Loucy (cell line): Measurements from ENCODE around the gene IL36A.

ENCODE experiments used
- H2AFZ ChIP-seq: fragments of 200-600 bp; sonication (generic); 2 replicates; pipeline ENCODE4 v1.6.0; 2016; ENCODE audit warnings: antibody characterized with exemption, mild to moderate bottlenecking, low read length, moderate library complexity
- H3F3A ChIP-seq: fragments of 200-600 bp; 2 replicates; pipeline ENCODE4 v1.6.0; 2016; ENCODE audit warnings: antibody characterized with exemption, low read depth, mild to moderate bottlenecking
- H3K27me3 ChIP-seq: fragments of 200-600 bp; sonication (generic); 2 replicates; pipeline ENCODE4 v1.6.1; 2014; ENCODE audit warnings: low read length, mild to moderate bottlenecking; ENCODE audit not compliant: insufficient read depth, poor library complexity, severe bottlenecking
- H3K36me3 ChIP-seq: fragments of 200-600 bp; sonication (generic); 2 replicates; pipeline ENCODE4 v1.6.1; 2016; ENCODE audit warnings: low read length; ENCODE audit not compliant: insufficient read depth
- H3K4me1 ChIP-seq: fragments of 200-600 bp; sonication (generic); 2 replicates; pipeline ENCODE4 v1.5.1; 2014; ENCODE audit warnings: low read length, mild to moderate bottlenecking; ENCODE audit not compliant: insufficient read depth, poor library complexity, severe bottlenecking
- H3K4me2 ChIP-seq: fragments of 200-600 bp; sonication (generic); 2 replicates; pipeline ENCODE4 v1.6.0; 2014; ENCODE audit warnings: antibody characterized with exemption, low read length, low read depth, mild to moderate bottlenecking; ENCODE audit not compliant: poor library complexity, severe bottlenecking
- H3K4me3 ChIP-seq: fragments of 200-600 bp; sonication (generic); 2 replicates; pipeline ENCODE4 v1.5.1; 2014; ENCODE audit warnings: low read length, mild to moderate bottlenecking, mixed read lengths; ENCODE audit not compliant: poor library complexity, severe bottlenecking
- H3K79me2 ChIP-seq: fragments of 200-600 bp; sonication (generic); 2 replicates; pipeline ENCODE4 v1.6.1; 2014; ENCODE audit warnings: low read length; ENCODE audit not compliant: insufficient read depth
- H3K9ac ChIP-seq: fragments of 200-600 bp; sonication (generic); 2 replicates; pipeline ENCODE4 v1.6.0; 2014; ENCODE audit warnings: mild to moderate bottlenecking, low read depth, low read length, moderate library complexity; ENCODE audit not compliant: poor library complexity, severe bottlenecking
- H3K9me2 ChIP-seq: fragments of 200-600 bp; sonication (generic); replicated peaks from 2 replicates; pipeline ENCODE4 v1.6.1; 2016; ENCODE audit warnings: low read depth, low read length, mixed read lengths
- H3K9me3 ChIP-seq: fragments of 200-600 bp; sonication (generic); 2 replicates; pipeline ENCODE4 v1.6.1; 2014; ENCODE audit warnings: mild to moderate bottlenecking, antibody characterized with exemption, low read length, low read depth; ENCODE audit not compliant: insufficient read depth
- H4K20me1 ChIP-seq: fragments of 200-600 bp; sonication (generic); 2 replicates; pipeline ENCODE4 v1.6.0; 2014; ENCODE audit warnings: antibody characterized with exemption, low read length, mild to moderate bottlenecking; ENCODE audit not compliant: insufficient read depth, poor library complexity, severe bottlenecking
- EZH2phosphoT487 ChIP-seq: fragments of 200-600 bp; IDR thresholded peaks from 2 replicates; pipeline ENCODE4 v1.6.1; 2018; ENCODE audit warnings: antibody characterized with exemption, mild to moderate bottlenecking, moderate library complexity, borderline replicate concordance
- TF ChIP-seq, protein P1 (sequence below): fragments of 200-600 bp; sonication (generic); conservative IDR thresholded peaks from 2 replicates; pipeline ENCODE4 v1.5.1; 2014; ENCODE audit warnings: mild to moderate bottlenecking, antibody characterized with exemption, low read length

Gene IL36A

DNA sequence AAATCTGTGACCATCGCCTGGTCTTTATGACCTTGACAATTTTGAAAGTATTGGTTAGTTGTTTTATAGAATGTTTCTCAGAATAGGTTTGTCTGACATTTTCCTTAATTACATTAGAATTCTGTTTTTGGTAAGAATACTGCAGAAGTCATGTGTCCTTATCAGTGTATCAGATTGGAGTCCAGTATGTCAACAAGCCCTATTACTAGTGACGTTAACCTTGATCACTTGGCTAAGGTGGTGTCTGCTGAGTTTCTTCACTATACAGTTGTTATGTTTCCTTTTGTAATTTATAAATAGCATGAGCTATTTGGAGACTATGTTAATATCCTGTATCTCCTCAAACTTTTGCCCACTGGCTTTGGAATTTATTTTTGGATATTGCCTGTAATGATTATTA is 38.2 kb upstream of the IL36A start:
- Histone ChIP-seq H3K4me3 (no peak overlapping the region), H3K4me1 (peaks cover 7% of the 10 kb centered on the region), H3F3A (no peaks in the 10 kb centered on the region), H3K9ac (no peak overlapping the region), H2AFZ (no peak overlapping the region), H3K4me2 (no peak overlapping the region), H3K27me3 (peaks cover 62% of the 10 kb centered on the region), H3K9me2 (no peaks in the 10 kb centered on the region), H3K9me3 (no peaks in the 10 kb centered on the region), H3K79me2 (no peaks in the 10 kb centered on the region), H4K20me1 (no peaks in the 10 kb centered on the region), H3K36me3 (no peaks in the 10 kb centered on the region)
- no peak for TF ChIP-seq EZH2phosphoT487
- TF ChIP-seq, protein P1, sequence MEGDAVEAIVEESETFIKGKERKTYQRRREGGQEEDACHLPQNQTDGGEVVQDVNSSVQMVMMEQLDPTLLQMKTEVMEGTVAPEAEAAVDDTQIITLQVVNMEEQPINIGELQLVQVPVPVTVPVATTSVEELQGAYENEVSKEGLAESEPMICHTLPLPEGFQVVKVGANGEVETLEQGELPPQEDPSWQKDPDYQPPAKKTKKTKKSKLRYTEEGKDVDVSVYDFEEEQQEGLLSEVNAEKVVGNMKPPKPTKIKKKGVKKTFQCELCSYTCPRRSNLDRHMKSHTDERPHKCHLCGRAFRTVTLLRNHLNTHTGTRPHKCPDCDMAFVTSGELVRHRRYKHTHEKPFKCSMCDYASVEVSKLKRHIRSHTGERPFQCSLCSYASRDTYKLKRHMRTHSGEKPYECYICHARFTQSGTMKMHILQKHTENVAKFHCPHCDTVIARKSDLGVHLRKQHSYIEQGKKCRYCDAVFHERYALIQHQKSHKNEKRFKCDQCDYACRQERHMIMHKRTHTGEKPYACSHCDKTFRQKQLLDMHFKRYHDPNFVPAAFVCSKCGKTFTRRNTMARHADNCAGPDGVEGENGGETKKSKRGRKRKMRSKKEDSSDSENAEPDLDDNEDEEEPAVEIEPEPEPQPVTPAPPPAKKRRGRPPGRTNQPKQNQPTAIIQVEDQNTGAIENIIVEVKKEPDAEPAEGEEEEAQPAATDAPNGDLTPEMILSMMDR: no peak

DNA sequence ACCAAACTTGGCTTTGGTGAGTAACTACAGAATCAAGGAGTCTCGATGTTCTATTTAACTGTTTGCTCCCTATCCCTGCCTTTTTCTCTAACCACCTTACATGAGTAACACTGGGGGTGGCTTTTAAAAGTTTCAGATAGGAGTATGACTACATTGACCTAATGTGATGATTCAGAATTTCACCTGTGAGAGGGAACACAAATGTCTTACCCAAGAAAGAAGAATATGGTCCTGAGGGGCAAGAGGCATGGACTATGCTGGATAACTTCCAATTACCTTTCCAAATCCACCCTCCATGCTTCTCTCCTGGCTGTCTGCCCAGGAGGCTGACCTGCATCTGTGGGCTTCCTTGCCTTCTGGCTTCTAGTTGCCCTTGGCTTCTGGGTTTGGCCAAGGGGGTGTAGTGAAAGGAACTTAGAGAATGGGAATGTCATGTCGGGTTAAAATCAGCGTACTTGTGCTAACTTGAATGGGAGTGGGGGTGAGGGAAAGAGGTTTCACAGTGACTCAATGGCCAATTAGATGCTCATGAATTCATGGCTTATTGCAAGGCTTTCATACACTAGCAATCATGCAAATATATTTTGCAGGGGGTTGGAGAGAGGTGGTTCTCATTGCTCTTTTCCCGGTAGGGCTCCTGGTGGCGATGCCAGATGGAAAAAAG is 32.7 kb upstream of the IL36A start:
- no peaks in the 10 kb centered on the region for H4K20me1 ChIP-seq
- no peak overlapping the region for H2AFZ ChIP-seq
- TF ChIP-seq, protein P1: no peak
- no peak for TF ChIP-seq EZH2phosphoT487
- H3K9me2 ChIP-seq: 0 out of 2 replicates have a peak, but pooled peaks cover 3% of the 10 kb centered on the region
- H3K27me3 ChIP-seq: peaks cover 66% of the 10 kb centered on the region
- no peaks in the 10 kb centered on the region for H3K79me2 ChIP-seq
- no peaks in the 10 kb centered on the region for H3F3A ChIP-seq
- H3K9me3 ChIP-seq: no peaks in the 10 kb centered on the region
- no peaks in the 10 kb centered on the region for H3K36me3 ChIP-seq
- H3K4me2 ChIP-seq: no peak overlapping the region
- H3K4me1 ChIP-seq: peaks cover 7% of the 10 kb centered on the region
- no peak overlapping the region for H3K4me3 ChIP-seq
- no peak overlapping the region for H3K9ac ChIP-seq

DNA sequence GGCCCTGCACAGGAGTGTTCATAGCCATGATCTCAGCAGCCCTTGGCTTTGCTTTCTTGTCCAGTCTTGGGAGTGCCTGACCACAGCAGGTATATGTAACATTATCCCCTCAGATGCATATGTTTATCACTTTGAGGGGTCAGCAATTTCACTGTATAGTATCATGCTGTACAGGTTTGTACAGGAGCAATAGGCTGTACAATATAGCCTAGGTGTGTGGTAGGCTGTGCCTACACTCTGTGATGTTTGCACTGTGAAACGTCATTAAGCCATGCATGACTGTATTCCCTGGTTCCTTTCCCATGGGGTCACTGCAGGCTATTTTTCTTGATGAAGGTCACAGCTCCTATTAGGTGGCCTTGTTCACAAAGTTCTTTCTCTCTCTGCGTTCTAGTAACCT is 32.1 kb upstream of the IL36A start:
- H3K4me3 ChIP-seq: no peak overlapping the region
- H3K9ac ChIP-seq: no peak overlapping the region
- TF ChIP-seq, protein P1: no peak
- no peak for TF ChIP-seq EZH2phosphoT487
- no peaks in the 10 kb centered on the region for H3K9me3 ChIP-seq
- no peaks in the 10 kb centered on the region for H4K20me1 ChIP-seq
- no peak overlapping the region for H2AFZ ChIP-seq
- H3K27me3 ChIP-seq: peaks cover 70% of the 10 kb centered on the region
- no peaks in the 10 kb centered on the region for H3K79me2 ChIP-seq
- peaks cover 7% of the 10 kb centered on the region for H3K4me1 ChIP-seq
- H3K4me2 ChIP-seq: no peak overlapping the region
- no peaks in the 10 kb centered on the region for H3F3A ChIP-seq
- H3K36me3 ChIP-seq: no peaks in the 10 kb centered on the region
- H3K9me2 ChIP-seq: 0 out of 2 replicates have a peak, but pooled peaks cover 3% of the 10 kb centered on the region
